Measurements from ENCODE around the gene ATP2C2. TPM values are rescaled to one million over a fixed set of nuclear protein-coding genes. Genes with fewer than 3 reads are reported as not detected.
"Not testable (repeated sequence)": the region's sequence is repeated elsewhere in the genome, so short reads cannot be mapped to it uniquely, and the experiment has no call there.

Gene ATP2C2
- polyA plus RNA-seq, 4 donors = 4.0 to 45.7 (median 15.6) TPM

- Histone ChIP-seq H3K9me3 (ENCODE audit: control insufficient read depth in 2 of 2, insufficient read depth in 1 of 2, low read depth in 1 of 2, low read length in 1 of 2) (peaks cover 0 to 13% of the 10 kb centered on the region in 2 donors), H3K4me3 (ENCODE audit: low read depth in 1 of 3, low read length in 3 of 3) (no peak overlapping the region), H3K4me1 (ENCODE audit: control insufficient read depth in 3 of 3, insufficient read depth in 2 of 3, low read depth in 1 of 3, low read length in 2 of 3) (no peaks in the 10 kb centered on the region), H3K36me3 (ENCODE audit: control insufficient read depth in 3 of 3, insufficient read depth in 2 of 3, low read depth in 1 of 3, low read length in 3 of 3) (peaks cover 0 to 19% (median 2%) of the 10 kb centered on the region in 3 donors), H3K27ac (ENCODE audit: low read depth in 1 of 3, low read length in 2 of 3) (no peak overlapping the region), H3K27me3 (ENCODE audit: control insufficient read depth in 3 of 3, insufficient read depth in 3 of 3, low read length in 3 of 3) (no peaks in the 10 kb centered on the region)
- FAIRE-seq (no peak), DNase-seq (no peak)
- WGBS, 3 donors = 89 to 95% (median 89%) methylated on average over 8 of the region's 8 CpGs
Measured at GRCh38 chr16:84419730-84420129, 51.4 kb downstream of the ATP2C2 start.

GRCh38 chr16:84420556-84420955 is 52.2 kb downstream of the ATP2C2 start:
- H3K27me3 ChIP-seq (ENCODE audit: control insufficient read depth in 3 of 3, insufficient read depth in 3 of 3, low read length in 3 of 3); H3K4me3 ChIP-seq (ENCODE audit: low read depth in 1 of 3, low read length in 3 of 3); FAIRE-seq; H3K27ac ChIP-seq (ENCODE audit: low read depth in 1 of 3, low read length in 2 of 3); H3K4me1 ChIP-seq (ENCODE audit: control insufficient read depth in 3 of 3, insufficient read depth in 2 of 3, low read depth in 1 of 3, low read length in 2 of 3): not testable (repeated sequence)
- peak in 1 of 2 donors; percentile 35 for DNase-seq
- Histone ChIP-seq H3K36me3 (ENCODE audit: control insufficient read depth in 3 of 3, insufficient read depth in 2 of 3, low read depth in 1 of 3, low read length in 3 of 3) (peaks cover 0 to 21% (median 2%) of the 10 kb centered on the region in 3 donors), H3K9me3 (ENCODE audit: control insufficient read depth in 2 of 2, insufficient read depth in 1 of 2, low read depth in 1 of 2, low read length in 1 of 2) (peaks cover 0 to 13% of the 10 kb centered on the region in 2 donors)
- 63 to 83% (median 65%) methylated on average over 6 of the region's 6 CpGs for WGBS, 3 donors

- Histone ChIP-seq H3K27ac (ENCODE audit: low read depth in 1 of 3, low read length in 2 of 3) (no peak overlapping the region), H3K9me3 (ENCODE audit: control insufficient read depth in 2 of 2, insufficient read depth in 1 of 2, low read depth in 1 of 2, low read length in 1 of 2) (peaks cover 0 to 13% of the 10 kb centered on the region in 2 donors), H3K4me3 (ENCODE audit: low read depth in 1 of 3, low read length in 3 of 3) (no peak overlapping the region), H3K36me3 (ENCODE audit: control insufficient read depth in 3 of 3, insufficient read depth in 2 of 3, low read depth in 1 of 3, low read length in 3 of 3) (peaks cover 0 to 28% (median 2%) of the 10 kb centered on the region in 3 donors), H3K27me3 (ENCODE audit: control insufficient read depth in 3 of 3, insufficient read depth in 3 of 3, low read length in 3 of 3) (no peaks in the 10 kb centered on the region), H3K4me1 (ENCODE audit: control insufficient read depth in 3 of 3, insufficient read depth in 2 of 3, low read depth in 1 of 3, low read length in 2 of 3) (no peaks in the 10 kb centered on the region)
- FAIRE-seq (no peak), DNase-seq (no peak)
- WGBS, 3 donors = 88 to 95% (median 93%) methylated on average over 21 of the region's 21 CpGs
Measured at GRCh38 chr16:84421081-84421937, 53.0 kb downstream of the ATP2C2 start.

- peaks cover 0 to 28% (median 2%) of the 10 kb centered on the region in 3 donors for H3K36me3 ChIP-seq (ENCODE audit: control insufficient read depth in 3 of 3, insufficient read depth in 2 of 3, low read depth in 1 of 3, low read length in 3 of 3)
- no peak overlapping the region for H3K27ac ChIP-seq (ENCODE audit: low read depth in 1 of 3, low read length in 2 of 3)
- 75 to 96% (median 80%) methylated on average over 4 of the region's 4 CpGs for WGBS, 3 donors
- H3K4me3 ChIP-seq (ENCODE audit: low read depth in 1 of 3, low read length in 3 of 3) = no peak overlapping the region
- FAIRE-seq = no peak
- H3K27me3 ChIP-seq (ENCODE audit: control insufficient read depth in 3 of 3, insufficient read depth in 3 of 3, low read length in 3 of 3) = no peaks in the 10 kb centered on the region
- H3K4me1 ChIP-seq (ENCODE audit: control insufficient read depth in 3 of 3, insufficient read depth in 2 of 3, low read depth in 1 of 3, low read length in 2 of 3) = no peaks in the 10 kb centered on the region
- no peak for DNase-seq
- peaks cover 0 to 13% of the 10 kb centered on the region in 2 donors for H3K9me3 ChIP-seq (ENCODE audit: control insufficient read depth in 2 of 2, insufficient read depth in 1 of 2, low read depth in 1 of 2, low read length in 1 of 2)
Measured at GRCh38 chr16:84421938-84422220, 53.5 kb downstream of the ATP2C2 start.

- H3K9me3 ChIP-seq (ENCODE audit: control insufficient read depth in 2 of 2, insufficient read depth in 1 of 2, low read depth in 1 of 2, low read length in 1 of 2) = peaks cover 0 to 13% of the 10 kb centered on the region in 2 donors
- no peaks in the 10 kb centered on the region for H3K27me3 ChIP-seq (ENCODE audit: control insufficient read depth in 3 of 3, insufficient read depth in 3 of 3, low read length in 3 of 3)
- H3K27ac ChIP-seq (ENCODE audit: low read depth in 1 of 3, low read length in 2 of 3) = no peak overlapping the region
- H3K4me1 ChIP-seq (ENCODE audit: control insufficient read depth in 3 of 3, insufficient read depth in 2 of 3, low read depth in 1 of 3, low read length in 2 of 3) = no peaks in the 10 kb centered on the region
- FAIRE-seq (no peak), DNase-seq (peak; percentile 29 to 72)
- 79 to 89% (median 85%) methylated on average over 4 of the region's 4 CpGs for whole genome bisulfite sequencing, 3 donors
- peaks cover 0 to 29% (median 2%) of the 10 kb centered on the region in 3 donors for H3K36me3 ChIP-seq (ENCODE audit: control insufficient read depth in 3 of 3, insufficient read depth in 2 of 3, low read depth in 1 of 3, low read length in 3 of 3)
- H3K4me3 ChIP-seq (ENCODE audit: low read depth in 1 of 3, low read length in 3 of 3) = no peak overlapping the region
Measured at GRCh38 chr16:84423416-84423837, 55.1 kb downstream of the ATP2C2 start.

- FAIRE-seq (no peak), DNase-seq (no peak)
- Histone ChIP-seq H3K9me3 (ENCODE audit: control insufficient read depth in 2 of 2, insufficient read depth in 1 of 2, low read depth in 1 of 2, low read length in 1 of 2) (peaks cover 0 to 13% of the 10 kb centered on the region in 2 donors), H3K27ac (ENCODE audit: low read depth in 1 of 3, low read length in 2 of 3) (no peak overlapping the region), H3K36me3 (ENCODE audit: control insufficient read depth in 3 of 3, insufficient read depth in 2 of 3, low read depth in 1 of 3, low read length in 3 of 3) (peaks cover 0 to 29% (median 2%) of the 10 kb centered on the region in 3 donors), H3K27me3 (ENCODE audit: control insufficient read depth in 3 of 3, insufficient read depth in 3 of 3, low read length in 3 of 3) (no peaks in the 10 kb centered on the region), H3K4me3 (ENCODE audit: low read depth in 1 of 3, low read length in 3 of 3) (no peak overlapping the region), H3K4me1 (ENCODE audit: control insufficient read depth in 3 of 3, insufficient read depth in 2 of 3, low read depth in 1 of 3, low read length in 2 of 3) (no peaks in the 10 kb centered on the region)
- WGBS, 3 donors = 91 to 97% (median 92%) methylated on average over 9 of the region's 9 CpGs
Measured at GRCh38 chr16:84425696-84426095, 57.4 kb downstream of the ATP2C2 start.

- Histone ChIP-seq H3K27me3 (ENCODE audit: control insufficient read depth in 3 of 3, insufficient read depth in 3 of 3, low read length in 3 of 3) (no peaks in the 10 kb centered on the region), H3K9me3 (ENCODE audit: control insufficient read depth in 2 of 2, insufficient read depth in 1 of 2, low read depth in 1 of 2, low read length in 1 of 2) (peaks cover 0 to 13% of the 10 kb centered on the region in 2 donors), H3K4me3 (ENCODE audit: low read depth in 1 of 3, low read length in 3 of 3) (no peak overlapping the region), H3K27ac (ENCODE audit: low read depth in 1 of 3, low read length in 2 of 3) (no peak overlapping the region), H3K4me1 (ENCODE audit: control insufficient read depth in 3 of 3, insufficient read depth in 2 of 3, low read depth in 1 of 3, low read length in 2 of 3) (no peaks in the 10 kb centered on the region), H3K36me3 (ENCODE audit: control insufficient read depth in 3 of 3, insufficient read depth in 2 of 3, low read depth in 1 of 3, low read length in 3 of 3) (peaks cover 0 to 29% (median 0%) of the 10 kb centered on the region in 3 donors)
- WGBS, 3 donors = 88 to 92% (median 90%) methylated on average over 12 of the region's 12 CpGs
- FAIRE-seq (no peak), DNase-seq (no peak)
Measured at GRCh38 chr16:84426804-84427203, 58.5 kb downstream of the ATP2C2 start.

GRCh38 chr16:84427553-84427952 is 59.2 kb downstream of the ATP2C2 start:
- WGBS, 3 donors = 52 to 74% (median 59%) methylated on average over 8 of the region's 8 CpGs
- Histone ChIP-seq H3K27ac (ENCODE audit: low read depth in 1 of 3, low read length in 2 of 3) (no peak overlapping the region), H3K4me3 (ENCODE audit: low read depth in 1 of 3, low read length in 3 of 3) (no peak overlapping the region), H3K27me3 (ENCODE audit: control insufficient read depth in 3 of 3, insufficient read depth in 3 of 3, low read length in 3 of 3) (no peaks in the 10 kb centered on the region), H3K4me1 (ENCODE audit: control insufficient read depth in 3 of 3, insufficient read depth in 2 of 3, low read depth in 1 of 3, low read length in 2 of 3) (no peaks in the 10 kb centered on the region), H3K9me3 (ENCODE audit: control insufficient read depth in 2 of 2, insufficient read depth in 1 of 2, low read depth in 1 of 2, low read length in 1 of 2) (peaks cover 0 to 9% of the 10 kb centered on the region in 2 donors), H3K36me3 (ENCODE audit: control insufficient read depth in 3 of 3, insufficient read depth in 2 of 3, low read depth in 1 of 3, low read length in 3 of 3) (peaks cover 0 to 26% (median 0%) of the 10 kb centered on the region in 3 donors)
- no peak for FAIRE-seq
- DNase-seq = no peak

All from small intestine (tissue), 7 donors.